SK-N-MC (cell line): ENCODE data around the gene CACNA1B.

Experiments
- DNase-seq: peaks from one replicate; pipeline ENCODE4 v3.0.0-alpha.2; 2011; ENCODE audit warnings: low read depth, low spot score
- H3K27ac ChIP-seq: fragments of 200-600 bp; sonication (generic); 2 replicates; pipeline ENCODE4 v1.5.1; 2016; ENCODE audit warnings: mixed run types
- H3K36me3 ChIP-seq: fragments of 200-600 bp; sonication (generic); 2 replicates; pipeline ENCODE4 v1.6.1; 2017; ENCODE audit warnings: antibody characterized with exemption, low read length, mixed read lengths; ENCODE audit not compliant: insufficient read depth
- H3K4me3 ChIP-seq: fragments of 200-600 bp; sonication (generic); 2 replicates; pipeline ENCODE4 v1.5.1; 2016
- H3K9ac ChIP-seq: fragments of 200-600 bp; sonication (generic); 2 replicates; pipeline ENCODE4 v1.8.0; 2017; ENCODE audit warnings: mixed run types, mixed read lengths; ENCODE audit not compliant: insufficient read length
- H3K9me3 ChIP-seq: fragments of 200-600 bp; sonication (generic); 2 replicates; pipeline ENCODE4 v1.6.1; 2017; ENCODE audit warnings: low read depth, mild to moderate bottlenecking, antibody characterized with exemption, low read length, moderate library complexity, mixed read lengths
- EZH2 ChIP-seq: fragments of 200-600 bp; sonication (generic); IDR thresholded peaks from one replicate; pipeline ENCODE4 v1.6.1; 2017; ENCODE audit warnings: antibody characterized with exemption
- FOXP2 ChIP-seq: optimal IDR thresholded peaks from 2 replicates; pipeline ENCODE3; 2011; ENCODE audit warnings: mild to moderate bottlenecking, moderate library complexity; ENCODE audit not compliant: insufficient read depth; ENCODE audit errors: extremely low read length, control extremely low read depth
- POLR2AphosphoS5 ChIP-seq: IDR thresholded peaks from 2 replicates; pipeline ENCODE4 v1.6.1; 2012; ENCODE audit warnings: mild to moderate bottlenecking, low read depth, low read length, borderline replicate concordance

The CACNA1B gene

DNA sequence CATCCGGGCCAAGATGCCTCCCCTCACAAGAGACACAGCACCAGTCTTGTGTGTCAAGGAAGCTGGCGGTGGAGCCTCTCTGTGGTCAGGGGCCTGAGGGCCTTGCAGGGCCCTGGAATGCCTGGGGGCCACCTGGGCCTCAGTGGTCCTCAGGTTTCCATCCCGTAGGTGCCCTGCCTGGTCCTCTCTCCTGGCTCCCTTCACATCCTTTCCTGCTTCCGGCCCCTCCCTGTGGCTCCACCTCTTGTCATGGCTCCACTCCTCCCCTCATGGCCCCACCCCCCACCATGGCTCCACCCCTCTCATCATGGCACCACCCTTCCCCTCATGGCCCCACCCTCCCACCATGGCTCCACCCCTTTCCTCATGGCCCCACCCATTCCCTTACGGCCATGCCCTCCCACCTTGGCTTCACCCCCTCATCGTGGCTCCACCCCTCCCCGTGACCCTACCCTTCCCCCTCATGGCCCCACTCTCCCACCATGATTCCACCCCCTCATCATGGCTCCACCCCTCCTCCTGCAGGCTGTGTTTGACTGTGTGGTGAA is 175.8 kb downstream of the CACNA1B start:
- H3K36me3 ChIP-seq = no peaks in the 10 kb centered on the region
- no peak for DNase-seq
- no peaks in the 10 kb centered on the region for H3K9me3 ChIP-seq
- H3K9ac ChIP-seq = no peak overlapping the region
- no peak overlapping the region for H3K27ac ChIP-seq
- H3K4me3 ChIP-seq = no peak overlapping the region
- TF ChIP-seq POLR2AphosphoS5 (no peak), EZH2 (no peak)

DNA sequence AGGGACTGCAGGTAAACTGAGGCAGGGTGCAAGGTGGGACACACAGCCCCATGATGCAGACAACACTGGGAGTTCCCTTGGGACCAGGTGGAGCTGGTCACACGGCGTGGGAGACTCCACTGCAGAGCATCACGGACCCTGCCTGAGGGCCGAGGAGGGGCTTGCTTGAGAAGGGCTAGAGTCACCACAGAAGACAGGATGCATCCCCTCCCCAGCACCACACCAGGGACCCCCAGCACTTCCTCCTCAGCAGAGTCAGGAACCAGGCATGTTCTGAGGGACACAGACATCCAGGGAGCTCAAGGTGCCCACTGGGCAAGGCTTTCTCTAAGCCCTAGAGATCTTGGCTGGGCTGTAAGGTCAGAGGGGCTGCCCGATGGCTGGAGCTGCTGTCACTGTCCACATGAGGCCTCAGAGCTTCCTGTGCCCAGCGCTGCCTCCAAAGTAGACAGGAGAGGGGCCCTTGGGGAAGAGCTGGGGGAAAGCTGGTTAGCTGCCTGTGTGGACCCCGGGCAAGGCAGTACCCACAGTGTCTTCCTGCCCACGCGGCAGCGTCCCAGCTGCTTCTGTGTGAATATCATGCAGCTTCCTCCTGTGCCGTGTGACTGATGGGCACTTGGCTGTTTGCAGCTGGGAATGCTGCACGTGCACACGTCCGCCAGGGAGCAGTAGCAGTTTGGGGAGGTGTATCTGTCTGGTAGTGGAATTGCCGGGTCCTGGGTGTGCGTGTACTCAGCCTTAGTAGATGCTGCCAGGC is 176.6 kb downstream of the CACNA1B start:
- TF ChIP-seq POLR2AphosphoS5 (no peak), EZH2 (no peak), FOXP2 (no peak)
- no peak overlapping the region for H3K9ac ChIP-seq
- DNase-seq = no peak
- H3K36me3 ChIP-seq = no peaks in the 10 kb centered on the region
- no peaks in the 10 kb centered on the region for H3K9me3 ChIP-seq
- no peak overlapping the region for H3K4me3 ChIP-seq
- H3K27ac ChIP-seq = no peak overlapping the region

DNA sequence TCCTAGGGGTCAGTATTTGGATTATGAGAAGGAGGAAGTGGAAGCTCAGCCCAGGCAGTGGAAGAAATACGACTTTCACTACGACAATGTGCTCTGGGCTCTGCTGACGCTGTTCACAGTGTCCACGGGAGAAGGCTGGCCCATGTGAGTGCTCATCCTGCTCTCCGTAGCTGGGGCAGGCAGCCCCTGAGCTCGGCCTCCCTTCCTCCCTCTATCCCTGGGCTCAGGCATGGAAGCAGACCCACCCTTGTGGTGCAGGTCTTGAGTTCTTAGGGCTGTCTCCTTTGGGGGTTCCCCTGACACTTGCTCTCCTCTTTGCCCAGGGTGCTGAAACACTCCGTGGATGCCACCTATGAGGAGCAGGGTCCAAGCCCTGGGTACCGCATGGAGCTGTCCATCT is 180.1 kb downstream of the CACNA1B start:
- TF ChIP-seq FOXP2 = no peak
- no peak for TF ChIP-seq EZH2
- no peak for TF ChIP-seq POLR2AphosphoS5
- no peaks in the 10 kb centered on the region for H3K36me3 ChIP-seq
- H3K4me3 ChIP-seq = no peak overlapping the region
- no peaks in the 10 kb centered on the region for H3K9me3 ChIP-seq
- no peak for DNase-seq
- H3K27ac ChIP-seq = no peak overlapping the region
- no peak overlapping the region for H3K9ac ChIP-seq

DNA sequence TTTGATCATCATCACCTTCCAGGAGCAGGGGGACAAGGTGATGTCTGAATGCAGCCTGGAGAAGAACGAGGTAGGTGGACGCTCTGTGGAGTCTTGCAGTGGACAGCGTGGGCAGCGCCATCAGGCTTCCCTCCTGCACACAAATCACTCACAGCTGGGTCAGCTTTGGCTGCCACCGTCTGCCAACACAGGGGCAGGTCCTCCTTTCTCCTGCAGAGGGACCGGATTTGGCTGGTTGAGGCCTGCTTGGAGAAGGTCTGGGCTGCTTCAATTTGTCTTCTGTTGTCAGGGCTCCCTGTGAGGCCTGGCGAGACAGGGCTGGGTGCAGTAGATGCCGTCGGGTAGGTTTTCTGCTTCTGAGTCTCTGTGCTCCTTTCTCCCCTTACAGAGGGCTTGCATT is 180.6 kb downstream of the CACNA1B start:
- no peak overlapping the region for H3K4me3 ChIP-seq
- no peak overlapping the region for H3K27ac ChIP-seq
- no peaks in the 10 kb centered on the region for H3K36me3 ChIP-seq
- no peak for TF ChIP-seq POLR2AphosphoS5
- TF ChIP-seq FOXP2 = no peak
- no peak for TF ChIP-seq EZH2
- no peak overlapping the region for H3K9ac ChIP-seq
- DNase-seq = no peak
- no peaks in the 10 kb centered on the region for H3K9me3 ChIP-seq

DNA sequence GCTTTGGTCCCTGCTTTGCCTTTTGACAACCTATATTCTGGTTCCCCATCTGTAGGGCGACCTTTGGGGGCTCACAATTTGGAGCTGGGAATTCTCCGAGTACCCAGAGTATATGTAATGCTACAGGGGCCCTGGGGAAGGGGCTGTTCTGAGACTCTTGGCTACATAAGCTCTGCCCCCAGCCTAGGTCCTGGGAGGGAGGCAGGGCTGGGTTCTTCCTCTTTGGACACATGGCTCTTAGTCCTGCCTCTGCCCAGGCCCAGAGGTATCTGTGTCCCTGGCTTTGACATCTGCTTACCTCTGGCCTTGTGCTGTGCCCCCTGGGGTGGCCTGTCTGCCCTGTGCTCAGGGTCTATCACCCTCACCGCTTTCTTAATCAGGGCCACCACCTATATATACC is 181.6 kb downstream of the CACNA1B start:
- Histone ChIP-seq H3K27ac (no peak overlapping the region), H3K9me3 (no peaks in the 10 kb centered on the region), H3K9ac (no peak overlapping the region)

DNA sequence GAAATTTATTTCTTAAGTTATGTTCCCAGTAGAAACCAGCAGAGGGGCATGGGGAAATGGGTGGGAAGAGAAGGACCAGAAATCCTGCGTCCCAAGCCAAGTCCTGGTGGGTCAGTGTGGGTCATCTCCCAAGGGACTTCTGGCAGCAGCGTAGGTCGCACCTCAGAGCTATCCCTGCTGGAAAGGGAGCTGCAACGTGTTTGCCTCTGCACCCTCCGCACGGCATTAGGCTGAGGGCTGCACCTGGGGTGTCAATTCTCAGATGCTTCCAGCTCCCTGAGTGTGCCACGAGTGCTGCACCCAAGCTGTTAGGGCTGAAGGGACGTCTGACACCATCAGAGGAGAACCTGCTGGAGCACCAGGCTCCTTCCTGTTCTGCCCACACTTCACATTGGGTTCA is 182.8 kb downstream of the CACNA1B start:
- H3K9me3 ChIP-seq = no peaks in the 10 kb centered on the region
- H3K9ac ChIP-seq = no peak overlapping the region
- DNase-seq = no peak
- no peak overlapping the region for H3K4me3 ChIP-seq
- TF ChIP-seq FOXP2 = no peak
- TF ChIP-seq POLR2AphosphoS5 = no peak
- no peak for TF ChIP-seq EZH2
- H3K36me3 ChIP-seq = no peaks in the 10 kb centered on the region
- no peak overlapping the region for H3K27ac ChIP-seq

More for the DNA sequence above, 181.6 kb downstream of the CACNA1B start:
- no peak for TF ChIP-seq FOXP2
- H3K36me3 ChIP-seq = no peaks in the 10 kb centered on the region
- no peak overlapping the region for H3K4me3 ChIP-seq
- DNase-seq = no peak

DNA sequence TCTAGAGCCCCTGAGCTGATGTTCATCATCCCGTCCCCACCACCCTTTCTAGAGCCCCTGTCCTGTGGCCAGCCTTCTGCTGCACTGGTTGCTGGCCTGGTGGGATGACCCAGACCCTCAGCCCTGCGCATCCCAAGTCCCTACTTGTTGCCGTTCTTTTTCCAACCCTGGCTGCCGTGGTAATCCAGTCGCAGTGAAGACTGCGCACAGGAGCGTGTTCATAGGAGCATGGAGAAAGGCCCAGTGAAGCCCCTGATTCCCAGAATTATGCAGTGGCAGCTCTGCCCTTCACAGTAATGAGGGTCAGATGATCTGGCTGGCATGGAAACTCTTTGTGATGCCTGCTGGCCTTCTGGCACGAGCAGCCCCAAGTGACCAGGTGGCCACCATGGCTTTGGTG is 183.3 kb downstream of the CACNA1B start:
- Histone ChIP-seq H3K9ac (no peak overlapping the region), H3K9me3 (no peaks in the 10 kb centered on the region), H3K4me3 (no peak overlapping the region), H3K36me3 (no peaks in the 10 kb centered on the region), H3K27ac (no peak overlapping the region)
- no peak for DNase-seq
- TF ChIP-seq FOXP2 (no peak), POLR2AphosphoS5 (no peak), EZH2 (no peak)

DNA sequence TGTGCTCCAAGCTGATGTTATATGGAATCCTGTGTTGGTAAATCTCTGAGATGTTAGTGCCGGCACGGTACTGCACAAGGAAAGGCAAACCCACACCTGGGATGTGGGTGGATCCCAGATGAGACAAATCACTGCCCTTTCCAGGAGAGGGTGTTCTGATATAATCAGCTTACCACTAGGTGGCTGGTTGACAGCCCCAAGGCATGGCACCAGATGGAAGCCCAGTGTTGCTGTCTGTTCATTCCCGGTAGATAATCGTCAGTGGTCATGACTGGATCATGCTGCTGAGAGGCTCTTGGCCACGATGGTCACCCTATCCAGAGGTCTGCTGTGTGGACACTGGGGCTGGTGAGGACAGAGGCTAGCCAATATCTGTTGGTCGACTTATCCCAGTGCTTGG is 184.0 kb downstream of the CACNA1B start:
- no peak overlapping the region for H3K27ac ChIP-seq
- no peak for DNase-seq

DNA sequence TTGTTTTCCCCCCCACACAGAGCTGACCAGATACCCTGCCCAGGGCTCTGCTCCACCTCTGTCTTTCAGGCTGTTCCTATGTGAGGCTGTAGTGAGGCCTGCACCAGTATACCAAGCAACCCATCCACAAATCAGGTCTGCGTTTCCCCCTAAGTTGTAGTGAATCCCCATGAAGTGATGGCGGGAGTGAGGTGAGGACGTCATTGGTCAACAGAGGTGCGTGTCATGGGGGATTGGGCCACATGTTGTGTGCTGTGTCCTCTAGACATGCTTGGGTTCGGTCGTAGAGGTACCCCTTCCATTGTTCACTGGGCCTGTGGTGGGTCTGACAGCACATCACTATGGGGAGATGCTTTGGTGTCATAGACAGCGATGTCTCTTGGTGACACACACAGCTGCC is 184.6 kb downstream of the CACNA1B start:
- H3K9ac ChIP-seq = no peak overlapping the region
- no peak for TF ChIP-seq POLR2AphosphoS5
- no peak for TF ChIP-seq EZH2
- no peak for TF ChIP-seq FOXP2
- no peak overlapping the region for H3K4me3 ChIP-seq
- H3K9me3 ChIP-seq = no peaks in the 10 kb centered on the region
- no peak for DNase-seq
- no peaks in the 10 kb centered on the region for H3K36me3 ChIP-seq
- no peak overlapping the region for H3K27ac ChIP-seq

More for the DNA sequence above, 184.0 kb downstream of the CACNA1B start:
- Histone ChIP-seq H3K9me3 (no peaks in the 10 kb centered on the region), H3K9ac (no peak overlapping the region), H3K4me3 (no peak overlapping the region), H3K36me3 (no peaks in the 10 kb centered on the region)
- TF ChIP-seq POLR2AphosphoS5 = no peak
- no peak for TF ChIP-seq FOXP2
